Measurements from ENCODE around the gene THOC5.

GRCh38 chr22:29539105-29539504, 14.5 kb downstream of the THOC5 start:
- no peak for TF ChIP-seq RCOR1 (IDR thresholded peaks at IDR 0.05; ENCODE audit: insufficient replicate concordance, low read length)
- no peak for TF ChIP-seq CTCF (conservative IDR thresholded peaks at IDR 0.05; ENCODE audit: low read depth, low read length)
- no peak for TF ChIP-seq MAFK (IDR thresholded peaks at IDR 0.05; ENCODE audit: low read depth, low read length)
